Stimulated activated CD4-positive, alpha-beta T cell treated with anti-CD3 and anti-CD28 coated beads, Interleukin-12 subunit alpha, Interleukin-12 subunit beta, amount 100 ng/mL, for 4 hours (primary cell): ENCODE results near the gene MLLT11.

Experiments
- DNase-seq: peaks from one replicate; pipeline ENCODE4 v3.0.0-alpha.2; 2020

The MLLT11 gene, protein sequence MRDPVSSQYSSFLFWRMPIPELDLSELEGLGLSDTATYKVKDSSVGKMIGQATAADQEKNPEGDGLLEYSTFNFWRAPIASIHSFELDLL

DNA sequence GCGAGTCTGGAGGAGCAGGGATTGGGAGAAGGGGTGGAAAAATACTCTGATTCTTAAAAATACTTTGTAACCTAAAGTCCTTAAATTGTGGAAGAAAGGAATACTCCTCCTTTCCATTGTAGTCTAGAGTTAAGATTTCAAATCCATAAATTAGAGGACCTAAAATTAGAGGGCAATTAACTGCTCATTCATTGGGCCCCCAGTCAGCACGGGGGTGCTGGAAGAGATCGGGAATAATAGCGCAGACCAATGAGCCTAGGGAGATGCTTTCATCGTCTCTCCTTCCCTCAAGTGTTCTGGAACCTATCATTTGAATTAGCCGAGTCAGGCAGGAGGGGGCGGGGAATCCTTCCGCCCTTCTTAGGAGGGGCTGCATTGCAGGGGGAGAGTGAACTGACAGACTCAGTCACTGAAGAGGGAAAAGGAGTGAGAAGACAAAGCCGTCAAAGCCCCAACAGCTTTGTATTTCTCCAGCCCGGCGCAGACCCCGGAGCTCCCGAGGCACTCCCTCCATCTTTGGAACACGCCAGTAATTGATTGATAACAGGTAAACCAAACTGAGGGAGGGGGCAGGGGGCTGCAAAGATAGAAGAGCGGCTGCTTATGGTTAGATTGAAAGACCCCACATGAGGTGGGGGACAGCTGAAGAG is at the start of gene MLLT11:
Gene MLLT11, plus strand, starts transcription at position 391 of the 650 bp plus-strand sequence. CDS start 6,828 bp downstream, outside the sequence.
- DNase-seq = no peak

DNA sequence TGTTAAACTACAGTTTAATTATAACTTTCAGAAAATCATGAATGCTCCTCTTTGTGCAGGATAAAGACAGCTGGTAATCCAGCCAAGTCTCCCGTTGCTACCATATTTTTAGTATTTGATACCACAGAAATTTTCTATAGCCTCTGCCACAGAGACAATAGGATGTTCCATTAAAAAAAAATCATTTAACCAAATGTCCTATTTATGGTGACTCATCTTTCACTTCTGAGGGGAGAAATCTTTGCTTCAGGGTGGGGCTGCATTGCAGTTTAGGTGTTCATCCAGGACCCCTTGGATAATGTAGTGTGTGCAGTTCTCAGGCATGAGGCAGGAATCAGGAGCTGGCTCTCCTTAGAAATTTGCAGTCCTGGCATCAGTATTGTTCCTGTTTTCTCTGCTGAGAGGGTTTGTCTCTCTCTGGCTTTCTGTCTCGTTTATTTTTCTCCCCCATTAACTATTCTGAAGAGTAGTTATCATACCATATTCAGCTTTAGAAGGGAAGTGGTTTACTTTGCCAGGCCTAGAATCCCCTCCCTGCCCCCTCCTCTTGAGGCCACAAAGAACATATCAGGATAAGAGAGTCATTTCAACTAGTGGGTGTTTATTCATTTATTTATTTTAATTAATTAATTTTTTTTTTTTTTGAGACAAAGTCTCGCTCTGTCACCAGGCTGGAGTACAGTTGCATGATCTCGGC is 48.9 kb upstream of the MLLT11 start:
- no peak for DNase-seq

GRCh38 chr1:151012684-151013471 is 47.3 kb upstream of the MLLT11 start:
- DNase-seq = no peak

DNA sequence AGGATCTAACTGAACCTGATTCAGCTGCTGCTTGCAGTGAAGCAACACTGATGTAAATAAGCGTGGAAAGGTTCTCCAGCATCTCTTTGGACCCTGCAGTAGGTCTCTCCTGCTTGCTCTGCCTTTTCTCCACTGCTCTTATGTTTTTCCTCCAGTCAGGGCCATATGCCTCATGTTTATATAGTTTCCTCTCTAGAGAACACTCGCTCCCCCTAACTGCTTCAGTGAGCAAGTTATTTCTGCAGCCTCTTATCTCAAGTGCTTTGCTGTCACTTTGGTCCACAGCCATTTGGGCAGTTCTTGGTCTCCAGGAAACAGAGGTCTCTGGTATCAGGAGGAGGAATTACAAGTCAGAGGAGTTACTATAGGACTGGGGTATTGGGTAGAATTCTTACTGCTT is 46.7 kb upstream of the MLLT11 start:
- DNase-seq = no peak

DNA sequence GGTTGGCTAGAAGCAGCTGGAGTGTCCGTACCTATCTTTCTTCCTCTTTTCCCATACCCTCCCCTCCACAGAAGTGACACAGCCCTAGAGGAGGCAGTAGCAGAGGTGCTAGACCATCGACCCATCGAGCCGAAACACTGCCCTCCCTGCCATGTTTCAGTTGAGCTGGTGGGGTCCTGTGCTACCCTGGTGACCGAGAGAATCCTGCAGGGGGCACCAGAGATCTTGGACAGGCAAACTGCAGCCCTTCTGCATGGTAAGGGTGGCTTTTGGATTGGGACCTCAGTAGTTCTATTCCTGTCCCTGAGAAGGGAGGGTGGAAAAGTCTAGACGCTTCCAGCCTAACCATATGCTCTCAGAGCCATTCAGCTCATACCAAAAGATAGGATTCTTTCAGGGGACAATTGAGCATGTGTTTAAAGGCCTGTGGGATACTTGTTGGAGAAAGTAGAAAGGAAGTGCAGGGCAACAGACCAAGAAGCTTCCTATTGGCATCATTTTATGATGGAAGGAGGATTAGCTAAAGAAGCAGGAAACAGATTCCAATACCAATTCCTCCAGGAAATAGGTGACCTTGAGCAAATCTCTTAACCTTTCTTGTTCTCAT is 35.6 kb upstream of the MLLT11 start:
- DNase-seq = peak; percentile 76

GRCh38 chr1:151026460-151026859 is 33.7 kb upstream of the MLLT11 start:
- no peak for DNase-seq

DNA sequence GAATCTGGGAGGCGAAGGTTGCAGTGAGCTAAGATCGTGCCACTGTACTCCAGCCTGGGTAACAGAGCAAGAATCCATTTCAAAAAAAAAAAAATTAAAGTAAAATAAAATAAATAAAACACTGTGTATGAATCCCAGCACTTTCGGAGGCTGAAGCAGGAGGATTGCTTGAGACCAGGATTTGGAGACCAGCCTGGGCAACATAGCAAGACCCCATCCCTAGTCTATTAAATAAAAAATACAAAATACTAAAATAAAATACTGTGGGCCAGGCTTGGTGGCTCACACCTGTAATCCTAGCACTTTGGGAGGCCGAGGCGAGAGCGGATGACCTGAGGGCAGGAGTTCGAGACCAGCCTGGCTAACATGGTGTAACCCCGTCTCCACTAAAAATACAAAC is 28.0 kb upstream of the MLLT11 start:
- DNase-seq = no peak

GRCh38 chr1:151035167-151035566 is 25.0 kb upstream of the MLLT11 start:
- DNase-seq = no peak

DNA sequence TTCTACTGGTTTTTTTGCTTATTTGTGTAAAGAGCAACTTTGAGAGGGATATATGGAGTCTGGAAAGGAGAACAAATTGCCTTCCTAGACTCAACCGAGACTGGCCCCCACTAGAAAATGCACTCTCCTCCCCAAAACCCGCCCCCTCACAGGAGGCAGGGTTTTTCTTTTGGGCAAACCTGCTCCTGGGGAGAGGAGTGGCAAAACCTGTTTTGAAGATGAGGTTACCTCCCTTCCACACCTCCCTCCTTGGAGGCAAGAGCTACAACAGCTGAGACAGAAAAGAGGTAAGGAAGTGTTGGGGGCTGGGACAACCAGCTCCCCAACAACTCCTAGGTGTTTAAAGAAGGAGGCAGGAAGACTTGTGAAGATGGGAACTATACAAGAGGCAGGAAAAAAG is 23.8 kb upstream of the MLLT11 start, which contains the start of gene BNIPL:
Gene BNIPL, plus strand, starts transcription at position 231 of the 400 bp plus-strand sequence. Its CDS starts 140 bp downstream, at position 371.
- no peak for DNase-seq

DNA sequence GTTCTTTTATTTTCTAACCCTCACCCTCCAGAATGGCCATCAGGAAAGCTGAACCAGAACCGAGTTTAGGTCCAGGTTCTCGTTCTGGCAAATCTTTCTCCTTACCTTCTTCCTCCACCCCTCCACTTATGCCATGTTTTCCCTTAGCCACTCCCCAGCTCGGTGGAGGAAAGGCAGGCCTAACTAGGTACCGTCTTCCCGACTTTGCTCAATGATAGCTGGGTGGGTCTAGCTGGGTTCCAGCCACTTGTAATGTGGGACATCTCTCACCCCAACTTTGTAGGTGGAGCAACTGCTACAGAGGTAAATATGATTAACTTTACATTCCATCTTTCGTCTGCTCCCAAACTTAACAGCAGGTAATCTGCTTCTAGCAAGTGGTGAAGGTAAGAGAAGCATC is 23.2 kb upstream of the MLLT11 start:
- DNase-seq = no peak

- DNase-seq = no peak
Observed at GRCh38 chr1:151039521-151039920, 20.7 kb upstream of the MLLT11 start.

- DNase-seq = no peak
Observed at GRCh38 chr1:151043163-151043562, 17.0 kb upstream of the MLLT11 start.

DNA sequence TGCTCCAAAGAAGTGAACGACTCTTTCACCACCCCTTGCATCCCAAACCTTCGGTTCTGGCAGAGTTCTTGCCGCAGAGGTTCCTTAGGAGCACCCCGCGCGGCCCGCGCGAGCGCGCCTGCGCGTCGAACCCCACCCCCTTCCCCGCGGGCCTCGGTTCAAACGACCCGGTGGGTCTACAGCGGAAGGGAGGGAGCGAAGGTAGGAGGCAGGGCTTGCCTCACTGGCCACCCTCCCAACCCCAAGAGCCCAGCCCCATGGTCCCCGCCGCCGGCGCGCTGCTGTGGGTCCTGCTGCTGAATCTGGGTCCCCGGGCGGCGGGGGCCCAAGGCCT is 12.6 kb upstream of the MLLT11 start, which contains the start of gene C1orf56:
Gene C1orf56, plus strand, starts transcription at position 161 of the 334 bp plus-strand sequence. Its CDS starts 97 bp downstream, at position 258.
- peak; percentile 57 for DNase-seq

- DNase-seq = peak; percentile 40
Observed at GRCh38 chr1:151047925-151048644, 12.1 kb upstream of the MLLT11 start.

GRCh38 chr1:151048645-151049032 is 11.6 kb upstream of the MLLT11 start:
- no peak for DNase-seq

GRCh38 chr1:151049458-151049857 is 10.7 kb upstream of the MLLT11 start:
- no peak for DNase-seq

GRCh38 chr1:151050051-151050688 is 10.0 kb upstream of the MLLT11 start:
- no peak for DNase-seq

DNA sequence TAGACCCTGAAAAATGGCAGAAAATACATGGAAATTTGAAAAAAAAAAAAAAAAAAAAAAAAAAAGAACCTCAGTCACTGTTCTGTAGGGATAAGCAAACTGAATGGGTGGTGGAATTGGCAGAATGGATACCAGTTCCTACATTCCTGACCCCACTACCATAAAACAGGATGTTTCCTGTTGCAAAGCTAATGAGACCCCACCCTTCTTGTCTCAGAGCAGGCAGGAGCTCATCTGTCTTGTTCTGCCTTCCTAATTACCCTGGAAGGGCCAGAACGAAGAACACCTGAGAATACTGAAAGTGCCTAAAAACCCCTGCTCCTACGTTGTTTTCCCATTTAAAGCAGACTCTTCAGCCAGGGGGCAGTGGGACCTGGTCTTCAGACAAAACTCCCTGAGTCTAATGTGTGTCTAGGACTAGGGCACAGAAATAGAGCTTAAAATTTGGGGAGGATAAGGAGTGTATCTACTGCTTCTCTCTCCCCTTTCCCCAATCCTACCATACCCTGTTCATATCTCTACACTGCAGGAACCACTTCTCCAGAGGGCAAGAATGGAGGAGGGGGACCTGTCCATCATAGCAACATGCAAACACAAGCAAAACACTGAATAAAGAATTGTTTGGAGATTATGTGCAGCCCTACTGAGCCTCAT is 8.7 kb upstream of the MLLT11 start:
- DNase-seq = no peak

DNA sequence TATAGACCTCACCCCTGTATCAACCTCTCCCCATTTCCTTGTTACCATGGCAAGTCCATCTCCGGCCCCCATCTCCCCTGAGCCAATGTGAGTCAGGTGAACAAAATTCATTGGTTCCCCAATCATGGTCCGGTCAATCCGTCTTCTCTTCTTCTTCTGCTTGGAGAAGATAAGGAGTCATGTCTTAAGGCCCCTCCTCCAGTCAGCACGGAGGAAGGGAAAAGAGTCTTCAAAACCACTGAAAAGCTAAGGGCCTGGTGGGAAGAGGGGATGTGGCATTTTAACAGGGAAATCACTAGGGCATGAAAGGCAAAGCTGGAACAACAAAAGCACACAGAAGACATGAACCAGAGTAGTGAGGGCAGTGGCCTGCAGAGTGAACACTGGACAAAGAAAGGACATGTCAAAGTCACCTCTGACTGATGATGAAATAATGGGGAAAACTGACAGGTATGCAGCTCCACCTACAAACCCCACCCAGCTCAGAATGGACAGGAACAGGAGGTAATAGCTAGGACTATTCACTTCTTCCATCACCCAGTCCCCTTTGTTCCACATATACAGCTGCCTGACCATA is 5.1 kb upstream of the MLLT11 start:
- DNase-seq = no peak

DNA sequence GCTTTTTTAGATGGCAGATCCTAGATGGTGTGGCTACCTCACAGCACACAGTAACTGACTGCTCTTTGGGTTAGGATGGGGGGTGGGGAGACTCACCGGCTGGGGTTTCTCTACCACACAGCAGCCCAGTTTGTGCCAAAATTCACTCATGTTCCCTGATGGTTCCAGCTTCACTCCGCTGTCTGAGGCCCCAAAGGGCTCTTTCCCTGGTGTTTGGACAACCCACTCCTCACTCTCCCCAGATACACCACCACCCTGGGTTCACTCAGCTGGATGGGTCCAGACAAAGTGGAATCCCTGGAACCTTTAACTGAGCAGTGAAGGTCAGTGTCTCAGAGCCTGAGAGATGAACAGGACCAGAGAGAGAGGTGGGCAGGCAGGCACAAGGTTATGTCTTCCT is 4.6 kb upstream of the MLLT11 start:
- DNase-seq = no peak

- DNase-seq = no peak
Observed at GRCh38 chr1:151056149-151056548, 4.0 kb upstream of the MLLT11 start.
